ENCODE data around the gene BCLAF1. TPM values are rescaled to one million over a fixed set of nuclear protein-coding genes. Genes with fewer than 3 reads are reported as not detected.

The BCLAF1 gene
- total and polyA plus RNA-seq, 9 of the 15 experiments (the other 6 are each of a cell fraction or from before 2014, with no cell fraction given), result 65.4 to 286 (median 165) TPM

- under 1% methylated on average over 22 of the region's 22 CpGs for WGBS (ENCODE audit: insufficient coverage, low coverage, missing lambda C conversion rate)
- peak overlapping the region; percentile 98 for H3K4me2 ChIP-seq (ENCODE audit: insufficient read depth, low read length)
- H3K4me1 ChIP-seq (replicated peaks in 1 of 2; ENCODE audit: control insufficient read depth in 2 of 2, insufficient read depth in 2 of 2, low read length in 2 of 2), result peaks cover 7 to 14% of the 10 kb centered on the region in 2 experiments
- peak overlapping the region; percentile 98 to 100 for H3K9ac ChIP-seq (ENCODE audit: insufficient read depth in 1 of 2, low read depth in 2 of 2, low read length in 2 of 2)
- peaks cover 3% of the 10 kb centered on the region for H3K9me1 ChIP-seq (ENCODE audit: control insufficient read depth, insufficient read depth, low read length)
- in situ Hi-C loops (cut with MboI), result no loop called here
- POLR2A ChIA-PET, result interaction anchor here (0.7 to 7.8 kb wide), 36 partner anchors 9 to 1236 kb away, joined by 3 to 176 read pairs (median 6); partner anchors contain the start of genes HBS1L, MAP7 and MTFR2
- peak overlapping the region; percentile 100 for H3K27ac ChIP-seq (ENCODE audit: extremely low read depth, low read depth, low read length)
- intact Hi-C loops (cut with micrococcal nuclease), result no loop called here
- peaks cover 36% of the 10 kb centered on the region for H4K20me1 ChIP-seq (replicated peaks; ENCODE audit: control insufficient read depth, insufficient read depth, low read length)
- CTCF ChIA-PET (ENCODE audit: low intra/inter-chr PET ratio), result no interaction called here
- peak; percentile 49 for FAIRE-seq
- H3K27me3 ChIP-seq (ENCODE audit: control insufficient read depth in 2 of 2, insufficient read depth in 2 of 2, low read length in 2 of 2), result no peaks in the 10 kb centered on the region; a peak in 1 of 5 replicates
- peaks cover 50% of the 10 kb centered on the region for H3K79me2 ChIP-seq (ENCODE audit: control insufficient read depth, insufficient read depth, low read length)
- peak overlapping the region; percentile 75 for H3K4me3 ChIP-seq
- peak; percentile 24 for ATAC-seq
- no TSS peak for BruUV-seq (replicated peaks)
- peak overlapping the region; percentile 88 for H2AFZ ChIP-seq (ENCODE audit: low read depth, low read length)
- peak; percentile 35 to 81 (median 44) for DNase-seq (ENCODE audit: extremely low read depth in 1 of 4, low spot score in 3 of 4)
- H3K36me3 ChIP-seq (ENCODE audit: control insufficient read depth, insufficient read depth, low read length), result peaks cover 20% of the 10 kb centered on the region; the same call in 2 of the 3 replicates
- no peaks in the 10 kb centered on the region for H3K9me3 ChIP-seq (replicated peaks; ENCODE audit: control insufficient read depth, insufficient read depth, low read depth, low read length)
- TF ChIP-seq RAD21 (CRISPR knock-in tag; conservative IDR thresholded peaks at IDR 0.05 in 1 of 2, IDR thresholded peaks at IDR 0.05 in 1 of 2), result 0 out of 4 replicates have a peak, but pooled peaks of 1 of the 2 experiments have one; percentile 6
- no peak for TF ChIP-seq HNRNPH1 (optimal IDR thresholded peaks at IDR 0.05; ENCODE audit: low read depth, low read length)
- TF ChIP-seq CCAR2 (IDR thresholded peaks at IDR 0.05; ENCODE audit: low read depth, low read length), result no peak
- no peak for TF ChIP-seq ZNF583 (CRISPR knock-in tag; IDR thresholded peaks at IDR 0.05)
- TF ChIP-seq ZNF197 (CRISPR knock-in tag; IDR thresholded peaks at IDR 0.05; ENCODE audit: low read depth), result 0 out of 2 replicates have a peak, but pooled peaks have one; percentile 77
- no peak for TF ChIP-seq TAF1 (IDR thresholded peaks at IDR 0.05; ENCODE audit: control insufficient read depth, extremely low read depth, insufficient read depth, low read length, severe bottlenecking)
- no peak for TF ChIP-seq GTF2A2 (tag; IDR thresholded peaks at IDR 0.05)
- no peak for TF ChIP-seq NRF1 (conservative IDR thresholded peaks at IDR 0.05 in 1 of 2, IDR thresholded peaks at IDR 0.05 in 1 of 2)
- no peak for TF ChIP-seq BRF2 (IDR thresholded peaks at IDR 0.05; ENCODE audit: borderline replicate concordance, insufficient read depth, insufficient read length)
- no peak for TF ChIP-seq ESRRB (CRISPR knock-in tag; IDR thresholded peaks at IDR 0.05; ENCODE audit: borderline replicate concordance)
- TF ChIP-seq ZNF655 (CRISPR knock-in tag; IDR thresholded peaks at IDR 0.05), result no peak
- no peak for TF ChIP-seq SUPT5H (IDR thresholded peaks at IDR 0.05)
- TF ChIP-seq SMARCA4 (IDR thresholded peaks at IDR 0.05), result peak; percentile 35
- no peak for TF ChIP-seq NCOA1 (IDR thresholded peaks at IDR 0.05; ENCODE audit: low read depth)
- no peak for TF ChIP-seq ZBTB11 (CRISPR knock-in tag; IDR thresholded peaks at IDR 0.05)
- no peak for TF ChIP-seq MXI1 (IDR thresholded peaks at IDR 0.05; ENCODE audit: low read depth, low read length)
These were observed 864 bp upstream of the BCLAF1 start for GRCh38 chr6:136290410-136291010.
